DMS 273 (cell line): Measurements from ENCODE around the gene VCP.

Source experiments
- DNase-seq: peaks from one replicate; lab custom pipeline; 2025; ENCODE audit not compliant: unreplicated experiment; lab: John Stamatoyannopoulos, UW

Gene VCP

GRCh38 chr9:35067056-35067455, 5.4 kb downstream of the VCP start:
- no peak for DNase-seq

GRCh38 chr9:35060548-35061207, 11.7 kb downstream of the VCP start:
- DNase-seq: no peak

GRCh38 chr9:35059438-35059837, 13.0 kb downstream of the VCP start:
- DNase-seq: no peak

- no peak for DNase-seq
Measured at GRCh38 chr9:35057271-35057620, 15.2 kb downstream of the VCP start.

- DNase-seq: no peak
Measured at GRCh38 chr9:35056571-35057270, 15.7 kb downstream of the VCP start.

- no peak for DNase-seq
Measured at GRCh38 chr9:35054871-35055644, 17.4 kb downstream of the VCP start.

GRCh38 chr9:35054185-35054835, 18.1 kb downstream of the VCP start:
- DNase-seq: no peak

GRCh38 chr9:35051069-35051967, 21.1 kb downstream of the VCP start:
- DNase-seq: peak; percentile 79

- no peak for DNase-seq
Measured at GRCh38 chr9:35048511-35048910, 23.9 kb downstream of the VCP start.

- DNase-seq: no peak
Measured at GRCh38 chr9:35044071-35044470, 28.4 kb downstream of the VCP start.

- no peak for DNase-seq
Measured at GRCh38 chr9:35042891-35043545, 29.4 kb downstream of the VCP start.

GRCh38 chr9:35042081-35042604, 30.3 kb downstream of the VCP start:
- DNase-seq: no peak

GRCh38 chr9:35035851-35036701, 36.3 kb downstream of the VCP start:
- DNase-seq: peak; percentile 53

- DNase-seq: no peak
Measured at GRCh38 chr9:35033101-35033500, 39.3 kb downstream of the VCP start.

GRCh38 chr9:35029852-35030251, 42.6 kb downstream of the VCP start:
- DNase-seq: peak; percentile 8

- DNase-seq: no peak
Measured at GRCh38 chr9:35029241-35029640, 43.2 kb downstream of the VCP start.

- DNase-seq: no peak
Measured at GRCh38 chr9:35028341-35028740, 44.1 kb downstream of the VCP start.

GRCh38 chr9:35027860-35028259, 44.6 kb downstream of the VCP start:
- no peak for DNase-seq

GRCh38 chr9:35027374-35027773, 45.1 kb downstream of the VCP start:
- no peak for DNase-seq
